Measurements from ENCODE around the gene PXYLP1.

DNA sequence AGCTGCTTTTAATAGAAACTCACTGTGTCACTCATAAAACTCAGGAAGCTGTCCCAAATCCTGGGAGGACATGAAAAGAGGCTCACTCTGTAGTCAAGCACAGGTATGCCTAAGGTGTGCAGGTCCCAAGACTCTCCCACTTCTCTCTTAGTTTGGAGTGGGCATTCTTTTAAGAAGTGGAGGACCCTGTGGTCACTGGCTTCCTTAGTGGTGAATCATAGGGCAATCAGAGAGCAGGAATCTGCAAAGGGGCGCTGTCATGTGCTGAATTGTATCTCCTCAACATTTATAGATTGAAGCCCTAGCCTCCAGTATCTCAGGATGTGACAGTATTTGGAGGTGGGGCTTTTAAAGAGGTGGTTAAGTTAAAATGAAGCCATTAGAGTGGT lies 89.5 kb downstream of the PXYLP1 start:
- TF ChIP-seq, protein P1, sequence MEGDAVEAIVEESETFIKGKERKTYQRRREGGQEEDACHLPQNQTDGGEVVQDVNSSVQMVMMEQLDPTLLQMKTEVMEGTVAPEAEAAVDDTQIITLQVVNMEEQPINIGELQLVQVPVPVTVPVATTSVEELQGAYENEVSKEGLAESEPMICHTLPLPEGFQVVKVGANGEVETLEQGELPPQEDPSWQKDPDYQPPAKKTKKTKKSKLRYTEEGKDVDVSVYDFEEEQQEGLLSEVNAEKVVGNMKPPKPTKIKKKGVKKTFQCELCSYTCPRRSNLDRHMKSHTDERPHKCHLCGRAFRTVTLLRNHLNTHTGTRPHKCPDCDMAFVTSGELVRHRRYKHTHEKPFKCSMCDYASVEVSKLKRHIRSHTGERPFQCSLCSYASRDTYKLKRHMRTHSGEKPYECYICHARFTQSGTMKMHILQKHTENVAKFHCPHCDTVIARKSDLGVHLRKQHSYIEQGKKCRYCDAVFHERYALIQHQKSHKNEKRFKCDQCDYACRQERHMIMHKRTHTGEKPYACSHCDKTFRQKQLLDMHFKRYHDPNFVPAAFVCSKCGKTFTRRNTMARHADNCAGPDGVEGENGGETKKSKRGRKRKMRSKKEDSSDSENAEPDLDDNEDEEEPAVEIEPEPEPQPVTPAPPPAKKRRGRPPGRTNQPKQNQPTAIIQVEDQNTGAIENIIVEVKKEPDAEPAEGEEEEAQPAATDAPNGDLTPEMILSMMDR (conservative IDR thresholded peaks at IDR 0.05; ENCODE audit: low read length), result no peak
- TF ChIP-seq EZH2phosphoT487 (IDR thresholded peaks at IDR 0.05; ENCODE audit: borderline replicate concordance), result no peak

Data from Loucy (cell line).